ENCODE data around the gene VEZF1. TPM values are rescaled to one million over a fixed set of nuclear protein-coding genes. Genes with fewer than 3 reads are reported as not detected.

Gene VEZF1, protein sequence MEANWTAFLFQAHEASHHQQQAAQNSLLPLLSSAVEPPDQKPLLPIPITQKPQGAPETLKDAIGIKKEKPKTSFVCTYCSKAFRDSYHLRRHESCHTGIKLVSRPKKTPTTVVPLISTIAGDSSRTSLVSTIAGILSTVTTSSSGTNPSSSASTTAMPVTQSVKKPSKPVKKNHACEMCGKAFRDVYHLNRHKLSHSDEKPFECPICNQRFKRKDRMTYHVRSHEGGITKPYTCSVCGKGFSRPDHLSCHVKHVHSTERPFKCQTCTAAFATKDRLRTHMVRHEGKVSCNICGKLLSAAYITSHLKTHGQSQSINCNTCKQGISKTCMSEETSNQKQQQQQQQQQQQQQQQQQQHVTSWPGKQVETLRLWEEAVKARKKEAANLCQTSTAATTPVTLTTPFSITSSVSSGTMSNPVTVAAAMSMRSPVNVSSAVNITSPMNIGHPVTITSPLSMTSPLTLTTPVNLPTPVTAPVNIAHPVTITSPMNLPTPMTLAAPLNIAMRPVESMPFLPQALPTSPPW
- 10 to 100 TPM; 14.0 to 87.6 (median 43.0) TPM for total RNA-seq

- in situ Hi-C loops (cut with MboI; ENCODE audit: low pct_unique_long_range_greater_than_20kb in 2 of 9, low sequenced_read_pairs in 9 of 9, unreplicated experiment in 9 of 9): loop anchor here in 3 of 9 experiments (10.0 to 25.0 kb wide), 3 partner anchors 100 to 125 kb away; partner anchors contain the start of gene MRPS23 (in 1 of the 3)
- H3K27ac ChIP-seq: peak within 1 kb of the TSS; percentile 97 to 99
- peaks cover 21 to 44% of the 10 kb centered on the region in 2 donors for H3K4me1 ChIP-seq (replicated peaks in 1 of 2)
- WGBS, 10 experiments: 0% methylated on average over 3 of the region's 74 CpGs; no CpG with 5 or more reads in 9 of the 10 experiments
- peak within 1 kb of the TSS; percentile 75 to 92 (median 83) for H3K4me3 ChIP-seq
- ATAC-seq (replicated peaks in 6 of 8): peak; percentile 57 to 73 (median 66)
These were observed at the start of gene VEZF1 for GRCh38 chr17:57987581-57988300. TSS of gene VEZF1 (minus strand) at chr17:57988254. CDS start at chr17:57988111, 143 bp downstream.

- H3K4me1 ChIP-seq (replicated peaks in 1 of 2): peaks cover 0 to 9% of the 10 kb centered on the region in 2 donors
- no peak overlapping the region for H3K4me3 ChIP-seq
- 0 to 62% (median 10%) methylated on average over 1 to 6 of the region's 6 CpGs for WGBS, 10 experiments
- peak in 5 of 8 experiments; percentile 18 to 91 (median 49) for ATAC-seq (replicated peaks in 6 of 8)
- H3K27ac ChIP-seq: no peak overlapping the region
- in situ Hi-C loops (cut with MboI; ENCODE audit: low pct_unique_long_range_greater_than_20kb in 2 of 9, low sequenced_read_pairs in 9 of 9, unreplicated experiment in 9 of 9): no loop called here
These were observed 44.8 kb upstream of the VEZF1 start for GRCh38 chr17:58032691-58033415.

DNA sequence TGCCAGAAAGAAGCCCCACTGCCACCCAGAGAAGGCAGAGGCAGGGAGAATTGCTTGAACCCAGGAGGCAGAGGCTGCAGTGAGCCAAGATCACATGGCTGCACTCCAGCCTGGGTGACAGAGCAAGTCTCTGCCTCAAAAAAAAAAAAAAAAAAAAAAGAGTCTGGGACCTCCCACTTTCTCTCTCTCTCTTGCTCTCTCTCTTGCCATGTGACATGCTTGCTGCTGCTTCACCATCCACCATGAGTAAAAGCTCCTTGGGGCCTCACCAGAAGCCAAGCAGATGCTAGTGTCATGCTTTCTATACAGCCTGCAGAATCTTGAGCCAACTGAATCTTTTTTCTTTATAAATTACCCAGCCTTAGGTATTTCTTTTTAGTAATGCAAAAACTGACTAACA is 40.5 kb upstream of the VEZF1 start:
- Histone ChIP-seq H3K4me3 (no peak overlapping the region), H3K27ac (no peak overlapping the region)

DNA sequence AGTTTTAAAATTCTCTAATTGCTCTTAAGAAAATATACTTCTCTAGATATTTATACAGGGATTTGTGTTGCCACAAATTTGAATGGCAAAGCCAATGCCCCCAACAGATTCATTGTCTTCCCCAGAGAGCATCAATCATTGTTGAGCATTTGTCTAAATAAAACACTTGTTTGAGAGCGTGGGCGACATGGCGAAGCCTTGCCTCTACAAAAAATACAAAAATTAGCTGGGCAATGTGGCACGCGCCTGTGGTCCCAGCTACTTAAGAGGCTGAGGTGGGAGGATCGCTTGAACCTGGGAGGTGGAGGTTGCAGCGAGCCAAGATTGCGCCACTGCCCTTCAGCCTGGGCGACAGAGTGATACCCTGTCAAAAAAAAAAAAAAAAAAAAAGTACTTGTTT is 32.3 kb upstream of the VEZF1 start:
- WGBS, 10 experiments: 20 to 95% (median 83%) methylated on average over 3 to 6 of the region's 9 CpGs; no CpG with 5 or more reads in 2 of the 10 experiments
- ATAC-seq (replicated peaks in 6 of 8): no peak
- Histone ChIP-seq H3K4me3 (no peak overlapping the region), H3K4me1 (replicated peaks in 1 of 2) (peaks cover 0 to 9% of the 10 kb centered on the region in 2 donors), H3K27ac (no peak overlapping the region)
- in situ Hi-C loops (cut with MboI; ENCODE audit: low pct_unique_long_range_greater_than_20kb in 2 of 9, low sequenced_read_pairs in 9 of 9, unreplicated experiment in 9 of 9): loop anchor here in 2 of 9 experiments (25.0 kb wide), 1 partner anchor 92 kb away; no protein-coding TSS in a partner anchor

More for the DNA sequence above, 40.5 kb upstream of the VEZF1 start:
- peaks cover 0 to 9% of the 10 kb centered on the region in 2 donors for H3K4me1 ChIP-seq (replicated peaks in 1 of 2)
- ATAC-seq (replicated peaks in 6 of 8): no peak
- in situ Hi-C loops (cut with MboI; ENCODE audit: low pct_unique_long_range_greater_than_20kb in 2 of 9, low sequenced_read_pairs in 9 of 9, unreplicated experiment in 9 of 9): no loop called here

- no peak overlapping the region for H3K27ac ChIP-seq
- in situ Hi-C loops (cut with MboI; ENCODE audit: low pct_unique_long_range_greater_than_20kb in 2 of 9, low sequenced_read_pairs in 9 of 9, unreplicated experiment in 9 of 9): loop anchor here in 2 of 9 experiments (25.0 kb wide), 1 partner anchor 93 kb away; no protein-coding TSS in a partner anchor
- H3K4me1 ChIP-seq (replicated peaks in 1 of 2): peaks cover 0 to 9% of the 10 kb centered on the region in 2 donors
- no peak for ATAC-seq (replicated peaks in 6 of 8)
- H3K4me3 ChIP-seq: no peak overlapping the region
These were observed 31.5 kb upstream of the VEZF1 start for GRCh38 chr17:58019521-58019920.

DNA sequence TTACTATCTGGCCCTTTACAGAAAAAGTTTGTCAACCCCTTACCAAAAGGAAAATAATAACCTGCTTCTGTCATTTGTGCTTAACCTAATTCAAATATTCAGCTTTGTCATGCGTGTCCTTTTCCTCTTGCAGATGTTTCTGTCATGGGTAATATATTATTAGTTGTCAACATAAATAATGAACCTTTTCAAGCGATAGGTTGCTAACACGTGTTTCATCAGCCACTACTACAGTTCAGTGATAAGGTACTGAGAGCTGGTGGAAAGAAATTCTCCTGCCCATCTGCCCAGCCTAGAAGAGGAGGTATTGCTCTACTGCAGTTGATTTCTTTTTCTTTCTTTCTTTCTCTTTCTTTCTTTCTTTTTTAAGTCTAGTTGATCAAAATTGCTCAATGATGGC is 31.0 kb upstream of the VEZF1 start:
- H3K27ac ChIP-seq: no peak overlapping the region
- 27 to 94% (median 51%) methylated on average over 2 to 3 of the region's 3 CpGs; no CpG with 5 or more reads in 2 of the 10 experiments for WGBS, 10 experiments
- H3K4me1 ChIP-seq (replicated peaks in 1 of 2): peaks cover 0 to 9% of the 10 kb centered on the region in 2 donors
- ATAC-seq (replicated peaks in 6 of 8): no peak
- no peak overlapping the region for H3K4me3 ChIP-seq
- in situ Hi-C loops (cut with MboI; ENCODE audit: low pct_unique_long_range_greater_than_20kb in 2 of 9, low sequenced_read_pairs in 9 of 9, unreplicated experiment in 9 of 9): loop anchor here in 2 of 9 experiments (25.0 kb wide), 1 partner anchor 93 kb away; no protein-coding TSS in a partner anchor

DNA sequence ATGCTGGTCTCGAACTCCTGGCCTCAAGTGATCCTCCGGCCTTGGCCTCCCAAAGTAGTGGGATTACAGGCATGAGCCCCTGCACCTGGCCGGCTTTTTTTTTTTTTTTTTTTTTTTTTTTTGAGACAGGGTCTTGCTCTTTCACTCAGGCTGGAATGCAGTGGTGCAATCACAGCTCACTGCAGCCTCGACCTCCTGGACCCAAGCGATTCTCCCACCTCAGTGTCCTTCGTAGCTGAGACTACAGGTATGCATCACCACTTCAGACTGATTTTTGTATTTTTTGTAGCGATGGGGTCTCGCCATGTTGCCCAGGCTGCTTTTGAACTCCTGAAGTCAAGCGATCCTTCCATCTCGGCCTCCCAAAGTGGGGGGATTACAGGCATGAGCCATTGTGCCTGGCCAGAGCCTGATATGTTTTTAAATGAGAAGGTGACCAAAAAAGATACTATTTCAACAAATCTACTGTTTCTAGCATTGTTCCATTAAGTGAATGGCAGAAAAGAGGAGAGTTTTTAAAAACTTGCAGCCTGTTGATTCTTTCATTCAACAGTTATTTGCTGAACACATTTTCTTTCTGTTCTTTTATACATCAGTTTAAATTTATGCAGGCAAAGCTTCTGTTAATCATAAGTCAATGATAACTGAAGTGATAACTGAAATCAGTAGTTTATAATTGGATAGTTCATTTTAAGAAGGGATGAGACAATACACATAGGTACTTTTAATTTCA is 22.2 kb upstream of the VEZF1 start:
- in situ Hi-C loops (cut with MboI; ENCODE audit: low pct_unique_long_range_greater_than_20kb in 2 of 9, low sequenced_read_pairs in 9 of 9, unreplicated experiment in 9 of 9): loop anchor here in 2 of 9 experiments (25.0 kb wide), 1 partner anchor 102 kb away; no protein-coding TSS in a partner anchor
- no peak for ATAC-seq (replicated peaks in 6 of 8)
- H3K4me1 ChIP-seq (replicated peaks in 1 of 2): peaks cover 9 to 11% of the 10 kb centered on the region in 2 donors
- no peak overlapping the region for H3K27ac ChIP-seq
- H3K4me3 ChIP-seq: no peak overlapping the region
- WGBS, 10 experiments: 93 to 100% (median 96%) methylated on average over 2 to 8 of the region's 10 CpGs; no CpG with 5 or more reads in 3 of the 10 experiments

DNA sequence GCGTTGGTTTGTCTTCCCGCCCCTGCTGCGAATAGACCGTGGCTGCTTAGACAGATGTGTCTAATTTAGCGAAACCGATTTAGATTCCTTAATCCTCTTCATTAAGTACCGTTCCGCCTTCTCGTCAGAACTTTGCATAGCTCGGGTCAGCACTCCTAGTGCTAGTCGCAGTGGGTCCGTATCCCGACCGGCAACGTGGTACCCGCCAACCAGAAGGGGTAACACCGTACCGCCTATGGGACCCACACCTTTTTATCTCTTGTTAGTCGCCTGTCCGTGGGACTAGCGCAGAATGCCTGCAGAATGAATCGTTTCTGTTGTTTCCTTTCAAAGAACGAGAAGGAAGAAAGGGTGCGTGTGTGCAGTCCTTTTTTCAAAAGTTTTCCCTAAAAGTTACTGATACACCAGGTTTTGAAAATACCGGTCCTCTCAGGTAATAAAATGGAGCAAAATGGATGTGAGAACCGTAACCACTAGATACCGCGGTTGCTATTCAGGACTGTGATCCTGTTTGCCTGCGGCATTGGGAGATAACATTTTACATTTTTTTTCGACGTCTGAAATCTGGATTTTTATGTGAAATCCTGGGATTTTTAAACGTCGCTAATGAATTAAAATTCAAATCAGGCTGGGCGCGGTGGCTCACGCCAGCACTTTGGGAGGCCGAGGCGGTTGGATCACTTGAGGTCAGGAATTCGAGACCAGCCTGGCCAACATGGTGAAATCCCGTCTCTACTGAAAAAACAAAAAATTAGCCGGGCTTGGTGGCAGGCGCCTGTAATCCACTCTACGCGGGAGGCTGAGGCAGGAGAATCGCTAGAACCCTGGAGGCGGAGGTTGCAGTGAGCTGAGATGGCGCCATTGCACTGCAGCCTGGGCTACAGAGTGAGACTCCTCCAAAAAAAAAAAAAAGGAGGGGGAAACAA is 20.0 kb upstream of the VEZF1 start:
- in situ Hi-C loops (cut with MboI; ENCODE audit: low pct_unique_long_range_greater_than_20kb in 2 of 9, low sequenced_read_pairs in 9 of 9, unreplicated experiment in 9 of 9): loop anchor here in 4 of 9 experiments (10.0 to 25.0 kb wide), 2 partner anchors 87 to 104 kb away; no protein-coding TSS in a partner anchor
- Histone ChIP-seq H3K4me3 (peak overlapping the region; percentile 58 to 97 (median 82)), H3K4me1 (replicated peaks in 1 of 2) (peaks cover 23 to 27% of the 10 kb centered on the region in 2 donors), H3K27ac (peak overlapping the region; percentile 32 to 100)
- peak in 5 of 8 experiments; percentile 26 to 44 (median 36) for ATAC-seq (replicated peaks in 6 of 8)
- WGBS, 10 experiments: 0 to 88% (median 28%) methylated on average over 6 to 39 of the region's 47 CpGs

- in situ Hi-C loops (cut with MboI; ENCODE audit: low pct_unique_long_range_greater_than_20kb in 2 of 9, low sequenced_read_pairs in 9 of 9, unreplicated experiment in 9 of 9): loop anchor here in 4 of 9 experiments (10.0 to 25.0 kb wide), 2 partner anchors 88 to 105 kb away; no protein-coding TSS in a partner anchor
- WGBS, 10 experiments: 0 to 1% (median 0%) methylated on average over 2 to 34 of the region's 86 CpGs; no CpG with 5 or more reads in 3 of the 10 experiments
These were observed 19.1 kb upstream of the VEZF1 start, which contains the start of gene SRSF1 for GRCh38 chr17:58006924-58007780. TSS of gene SRSF1 (minus strand) at chr17:58007246. CDS start at chr17:58007137, 109 bp downstream.

DNA sequence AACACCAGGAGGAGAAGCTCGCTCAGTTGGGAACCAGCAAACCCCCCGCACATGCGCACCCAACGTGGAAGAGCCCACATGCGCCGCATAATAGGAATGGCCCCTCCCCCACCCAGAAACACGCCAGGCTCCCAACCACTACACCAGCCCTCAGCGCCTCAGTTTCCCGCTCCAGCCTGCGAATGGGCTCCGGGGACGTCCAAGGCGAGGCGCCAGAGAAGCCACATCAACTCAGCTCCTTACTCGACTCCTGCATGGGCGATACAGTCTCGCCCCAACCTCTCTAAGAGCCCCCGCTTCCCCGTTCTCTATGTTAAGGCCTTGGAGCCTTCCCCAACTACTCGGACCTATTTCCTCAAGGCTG is 18.5 kb upstream of the VEZF1 start:
- in situ Hi-C loops (cut with MboI; ENCODE audit: low pct_unique_long_range_greater_than_20kb in 2 of 9, low sequenced_read_pairs in 9 of 9, unreplicated experiment in 9 of 9): loop anchor here in 4 of 9 experiments (10.0 to 25.0 kb wide), 2 partner anchors 88 to 106 kb away; no protein-coding TSS in a partner anchor
- WGBS, 10 experiments: 0% methylated on average over 3 to 8 of the region's 20 CpGs; no CpG with 5 or more reads in 7 of the 10 experiments
- ATAC-seq (replicated peaks in 6 of 8): peak; percentile 32 to 49 (median 42)

More at GRCh38 chr17:58006924-58007780, 19.1 kb upstream of the VEZF1 start, which contains the start of gene SRSF1:
- ATAC-seq (replicated peaks in 6 of 8): peak; percentile 78 to 91 (median 88)
- Histone ChIP-seq H3K27ac (peak within 1 kb of the TSS; percentile 99 to 100), H3K4me3 (peak within 1 kb of the TSS; percentile 58 to 97 (median 82)), H3K4me1 (replicated peaks in 1 of 2) (peaks cover 24 to 27% of the 10 kb centered on the region in 2 donors)

More for the DNA sequence above, 18.5 kb upstream of the VEZF1 start:
- Histone ChIP-seq H3K27ac (peak overlapping the region; percentile 99 to 100), H3K4me1 (replicated peaks in 1 of 2) (peaks cover 26 to 27% of the 10 kb centered on the region in 2 donors), H3K4me3 (peak overlapping the region; percentile 58 to 97 (median 82))

Measured in motor neuron (in vitro differentiated cells).